Lower leg skin (tissue), 3 donors: Measurements from ENCODE around the gene NTHL1.
A peak's percentile ranks its signal among the peaks of the same experiment; 100 is the strongest.

Experiments used
- CTCF ChIP-seq, 3 donors: fragments of 450-650 bp; IDR thresholded peaks; one replicate each; pipeline ENCODE4 v1.5.1; 2016; ENCODE audit warnings: antibody characterized with exemption in 3 of 3, mild to moderate bottlenecking in 3 of 3, moderate library complexity in 2 of 3
- POLR2A ChIP-seq, 2 donors: fragments of 450-650 bp; IDR thresholded peaks; one replicate each; pipeline ENCODE4 v1.6.1; 2016 to 2017; ENCODE audit warnings: antibody characterized with exemption in 2 of 2, mild to moderate bottlenecking in 1 of 2, moderate library complexity in 1 of 2

- no peak for TF ChIP-seq CTCF (IDR thresholded peaks at IDR 0.05)
- peak in 1 of 2 donors; percentile 60 for TF ChIP-seq POLR2A (IDR thresholded peaks at IDR 0.05)
These were observed 37.7 kb downstream of the NTHL1 start, which contains the start of gene ZNF598 for GRCh38 chr16:2009791-2010510.
